Hematopoietic multipotent progenitor cell treated with erythropoietin and hydrocortisone succinate and interleukin-3 and kit ligand, for 17 days (in vitro differentiated cells): Measurements from ENCODE around the gene WNK4.

Source experiments
- DNase-seq: peaks from one replicate; pipeline ENCODE4 v3.0.0-alpha.2; 2015; ENCODE audit warnings: low spot score

The WNK4 gene

DNA sequence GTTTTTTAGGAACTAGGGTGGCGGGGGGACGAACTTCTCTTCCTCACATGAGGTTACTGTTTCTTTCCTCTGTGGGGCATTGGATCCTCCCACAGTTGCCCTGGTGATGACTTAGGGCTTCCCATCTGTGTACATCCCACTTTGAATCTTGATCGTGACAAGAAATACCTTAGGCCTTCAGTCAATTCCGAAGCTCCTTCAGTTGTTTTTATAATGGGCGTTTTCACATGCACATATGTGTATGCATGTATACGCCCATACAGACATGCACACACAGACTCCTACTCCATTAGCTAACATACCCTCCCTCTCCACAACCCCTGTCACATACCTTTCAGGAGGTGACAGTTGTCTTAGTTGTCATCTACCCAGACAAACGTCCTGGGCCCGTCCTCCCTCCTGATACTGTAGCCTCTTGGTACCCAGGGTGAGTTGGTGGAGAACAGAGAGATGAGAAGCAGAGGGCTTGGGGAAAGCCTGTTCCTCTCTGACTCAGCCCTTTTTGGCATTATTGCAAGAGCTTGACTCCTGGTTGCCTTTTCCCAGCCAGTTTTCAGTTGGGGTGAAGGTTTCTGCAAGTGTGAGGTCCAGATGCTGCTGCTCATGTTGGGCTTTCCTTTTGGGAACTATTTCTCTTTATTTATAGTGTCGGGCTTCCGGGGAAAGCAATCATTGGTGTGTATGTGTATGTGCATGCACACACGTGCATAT is 61.7 kb downstream of the WNK4 start:
- no peak for DNase-seq

DNA sequence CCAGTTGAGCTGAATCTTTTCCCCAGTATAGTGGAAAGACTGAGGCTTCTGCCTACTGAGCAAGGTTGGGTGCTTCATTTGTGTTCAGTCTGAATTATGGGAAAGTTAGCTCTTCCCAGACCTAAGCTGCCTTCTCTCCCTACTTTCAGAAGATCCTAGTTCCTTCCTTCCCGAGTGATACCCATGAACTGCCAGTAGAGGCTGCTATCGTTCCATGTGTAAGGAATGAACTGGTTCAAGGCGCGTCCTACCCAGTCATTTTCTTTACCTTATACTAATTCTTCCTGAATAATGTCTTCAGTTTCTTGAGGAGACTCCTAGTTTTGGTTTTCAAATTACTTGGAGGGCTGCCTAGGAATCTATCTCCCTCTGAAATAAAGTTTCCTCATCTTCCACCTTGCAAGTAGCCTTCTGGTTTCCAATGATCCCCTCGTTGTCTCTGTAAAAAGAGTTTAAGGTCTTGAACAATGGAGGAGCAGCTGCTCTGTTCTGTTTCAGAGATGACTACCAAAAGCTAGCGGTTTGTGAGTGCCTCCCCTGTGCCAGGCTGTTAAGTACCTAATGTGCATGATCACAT is 63.0 kb downstream of the WNK4 start:
- peak; percentile 71 for DNase-seq

DNA sequence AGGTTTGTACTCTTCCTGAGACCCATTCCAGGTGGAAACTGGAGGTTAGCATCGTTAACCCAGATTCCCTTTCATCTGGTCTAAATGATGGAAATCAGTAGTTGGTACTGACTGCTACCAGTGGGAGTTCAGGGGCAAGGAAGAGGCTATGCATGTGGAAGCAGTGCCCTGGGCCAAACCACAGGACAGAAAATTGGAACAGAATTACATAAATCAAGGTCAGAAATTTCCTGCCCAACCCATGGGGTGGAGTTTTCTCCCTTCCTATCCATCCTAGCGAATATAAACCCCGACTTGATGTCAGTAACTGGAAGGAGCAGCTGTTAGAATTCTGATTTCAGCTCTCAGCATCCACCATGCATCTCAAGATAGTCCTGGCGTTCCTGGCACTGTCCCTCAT is 63.9 kb downstream of the WNK4 start, which contains the start of gene AOC2:
AOC2 (plus strand) TSS at position 310 of the 400 bp plus-strand sequence; CDS start at position 357, 47 bp downstream.
- DNase-seq, result no peak

DNA sequence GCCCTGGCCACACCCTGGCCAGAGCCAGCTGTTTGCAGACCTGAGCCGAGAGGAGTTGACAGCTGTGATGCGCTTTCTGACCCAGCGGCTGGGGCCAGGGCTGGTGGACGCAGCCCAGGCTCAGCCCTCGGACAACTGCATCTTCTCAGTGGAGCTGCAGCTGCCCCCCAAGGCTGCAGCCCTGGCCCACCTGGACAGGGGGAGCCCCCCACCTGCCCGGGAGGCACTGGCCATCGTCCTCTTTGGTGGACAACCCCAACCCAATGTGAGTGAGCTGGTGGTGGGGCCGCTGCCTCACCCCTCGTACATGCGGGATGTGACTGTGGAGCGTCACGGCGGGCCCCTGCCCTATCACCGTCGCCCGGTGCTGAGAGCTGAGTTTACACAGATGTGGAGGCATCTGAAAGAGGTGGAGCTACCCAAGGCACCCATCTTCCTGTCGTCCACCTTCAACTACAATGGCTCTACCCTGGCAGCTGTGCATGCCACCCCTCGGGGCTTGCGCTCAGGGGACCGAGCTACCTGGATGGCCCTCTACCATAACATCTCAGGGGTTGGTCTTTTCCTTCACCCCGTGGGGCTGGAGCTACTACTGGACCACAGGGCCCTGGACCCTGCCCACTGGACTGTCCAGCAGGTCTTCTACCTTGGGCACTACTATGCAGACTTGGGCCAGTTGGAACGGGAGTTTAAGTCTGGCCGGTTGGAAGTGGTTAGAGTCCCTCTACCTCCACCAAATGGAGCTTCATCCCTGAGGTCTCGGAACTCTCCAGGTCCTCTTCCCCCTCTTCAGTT is 64.5 kb downstream of the WNK4 start:
- DNase-seq, result no peak

DNA sequence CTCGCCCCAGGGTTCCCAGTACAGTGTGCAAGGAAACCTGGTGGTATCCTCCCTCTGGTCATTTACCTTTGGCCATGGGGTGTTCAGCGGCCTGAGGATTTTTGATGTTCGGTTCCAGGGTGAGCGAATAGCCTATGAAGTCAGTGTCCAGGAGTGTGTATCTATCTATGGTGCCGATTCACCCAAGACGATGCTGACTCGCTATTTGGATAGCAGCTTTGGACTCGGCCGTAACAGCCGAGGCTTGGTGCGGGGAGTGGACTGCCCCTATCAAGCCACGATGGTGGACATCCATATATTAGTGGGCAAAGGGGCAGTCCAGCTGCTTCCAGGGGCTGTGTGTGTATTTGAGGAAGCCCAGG is 65.1 kb downstream of the WNK4 start:
- no peak for DNase-seq

DNA sequence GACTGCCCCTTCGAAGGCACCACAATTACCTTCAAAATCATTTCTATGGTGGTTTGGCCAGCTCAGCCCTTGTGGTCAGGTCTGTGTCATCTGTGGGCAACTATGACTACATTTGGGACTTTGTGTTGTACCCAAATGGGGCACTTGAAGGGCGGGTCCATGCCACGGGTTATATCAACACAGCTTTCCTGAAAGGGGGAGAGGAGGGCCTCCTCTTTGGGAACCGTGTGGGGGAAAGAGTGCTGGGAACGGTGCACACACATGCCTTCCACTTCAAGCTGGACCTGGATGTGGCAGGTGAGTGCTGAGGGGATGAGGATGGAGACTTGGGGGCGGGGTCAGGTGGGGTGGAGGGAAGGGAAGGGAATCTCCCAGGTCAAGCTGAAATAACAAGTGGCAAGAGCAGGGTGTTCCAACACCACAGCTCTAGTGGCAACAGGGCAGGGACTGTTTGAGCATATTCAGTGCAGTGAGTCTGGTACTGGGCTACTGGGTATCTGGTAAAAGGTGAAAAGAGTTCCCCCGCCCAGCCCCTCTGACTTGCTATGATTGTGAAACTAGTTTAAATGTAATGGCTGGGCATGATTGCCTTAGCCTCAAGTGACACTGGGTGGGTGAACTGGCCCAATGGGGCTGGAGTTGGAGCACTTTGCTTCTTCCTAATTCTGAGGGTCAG is 65.6 kb downstream of the WNK4 start:
- DNase-seq, result no peak
